Dermis blood vessel endothelial cell (primary cell): ENCODE results near the gene SLC9C2. TPM values are rescaled to one million over a fixed set of nuclear protein-coding genes. Genes with fewer than 3 reads are reported as not detected.
"Not testable (repeated sequence)": the region's sequence is repeated elsewhere in the genome, so short reads cannot be mapped to it uniquely, and the experiment has no call there.

Experiments
- DNase-seq: peaks from one replicate; pipeline ENCODE4 v3.0.0; 2010
- total RNA-seq: library from RNA; depleted of rRNA; stranded (reverse); fragments of >200 nt; gene quantifications from 2 replicates; pipeline ENCODE4 v1.2.3, GENCODE V29; 2014

The SLC9C2 gene
- total RNA-seq, 1 donor from 2014 or later, result not detected

GRCh38 chr1:173529106-173529505 lies 73.8 kb downstream of the SLC9C2 start:
- DNase-seq, result no peak

GRCh38 chr1:173527151-173527826 lies 75.6 kb downstream of the SLC9C2 start:
- peak; percentile 22 for DNase-seq

GRCh38 chr1:173525926-173526325 lies 76.9 kb downstream of the SLC9C2 start:
- DNase-seq, result no peak

GRCh38 chr1:173523329-173523728 lies 79.5 kb downstream of the SLC9C2 start:
- no peak for DNase-seq

GRCh38 chr1:173520799-173521198 lies 82.1 kb downstream of the SLC9C2 start:
- no peak for DNase-seq

- not testable (repeated sequence) for DNase-seq
Measured at GRCh38 chr1:173514503-173514902, 88.4 kb downstream of the SLC9C2 start.

- DNase-seq, result no peak
Measured at GRCh38 chr1:173509797-173510196, 93.1 kb downstream of the SLC9C2 start.

- DNase-seq, result no peak
Measured at GRCh38 chr1:173508541-173508940, 94.3 kb downstream of the SLC9C2 start.

GRCh38 chr1:173507847-173508209 lies 95.0 kb downstream of the SLC9C2 start:
- DNase-seq, result no peak

- no peak for DNase-seq
Measured at GRCh38 chr1:173507205-173507846, 95.5 kb downstream of the SLC9C2 start.

GRCh38 chr1:173506437-173506836 lies 96.4 kb downstream of the SLC9C2 start:
- no peak for DNase-seq

- DNase-seq, result no peak
Measured at GRCh38 chr1:173505391-173505790, 97.5 kb downstream of the SLC9C2 start.

GRCh38 chr1:173504268-173504667 lies 98.6 kb downstream of the SLC9C2 start:
- no peak for DNase-seq

- DNase-seq, result no peak
Measured at GRCh38 chr1:173503391-173503790, 99.5 kb downstream of the SLC9C2 start.

GRCh38 chr1:173502104-173502503 lies 100.8 kb downstream of the SLC9C2 start:
- no peak for DNase-seq

GRCh38 chr1:173499729-173500128 lies 103.1 kb downstream of the SLC9C2 start:
- no peak for DNase-seq

GRCh38 chr1:173496757-173497320 lies 106.0 kb downstream of the SLC9C2 start:
- no peak for DNase-seq

GRCh38 chr1:173495609-173496267 lies 107.1 kb downstream of the SLC9C2 start:
- no peak for DNase-seq

- DNase-seq, result not testable (repeated sequence)
Measured at GRCh38 chr1:173493125-173493524, 109.7 kb downstream of the SLC9C2 start.

- DNase-seq, result no peak
Measured at GRCh38 chr1:173491508-173491907, 111.4 kb downstream of the SLC9C2 start.

GRCh38 chr1:173489929-173490328 lies 112.9 kb downstream of the SLC9C2 start:
- no peak for DNase-seq

GRCh38 chr1:173489149-173489600 lies 113.7 kb downstream of the SLC9C2 start:
- DNase-seq, result peak; percentile 17

GRCh38 chr1:173488001-173488400 lies 114.9 kb downstream of the SLC9C2 start:
- no peak for DNase-seq

- no peak for DNase-seq
Measured at GRCh38 chr1:173485401-173485800, 117.5 kb downstream of the SLC9C2 start.
